DMS 273 treated with DMSO at 0.1 percent for 48 hours (cell line): ENCODE results near the gene BCKDHB.
"Not testable (repeated sequence)": the region's sequence is repeated elsewhere in the genome, so short reads cannot be mapped to it uniquely, and the experiment has no call there.

Source experiments
- DNase-seq: peaks from one replicate; lab custom pipeline; 2025; lab: John Stamatoyannopoulos, UW

Gene BCKDHB

DNA sequence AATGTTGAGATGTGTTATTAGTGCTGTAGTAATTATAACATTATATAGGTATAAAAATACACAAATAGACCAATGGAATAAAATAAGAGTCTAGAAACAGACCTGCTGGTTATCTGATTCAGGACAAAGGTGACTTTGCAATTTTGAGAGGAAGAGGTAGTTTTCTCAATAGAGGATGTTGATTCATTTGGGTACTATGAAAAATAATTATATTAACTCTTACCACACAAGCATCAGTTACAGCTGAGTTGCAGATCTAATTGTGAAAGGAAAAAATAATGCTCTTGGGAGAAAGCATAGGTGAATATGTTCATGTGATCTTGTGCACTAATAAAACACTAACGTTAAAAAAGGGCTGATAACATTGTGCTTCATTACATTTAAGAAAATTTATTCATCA is 103.0 kb downstream of the BCKDHB start:
- DNase-seq = no peak

- no peak for DNase-seq
Measured at GRCh38 chr6:80210618-80211017, 104.1 kb downstream of the BCKDHB start.

- no peak for DNase-seq
Measured at GRCh38 chr6:80211286-80211685, 104.8 kb downstream of the BCKDHB start.

- not testable (repeated sequence) for DNase-seq
Measured at GRCh38 chr6:80211890-80212289, 105.4 kb downstream of the BCKDHB start.

DNA sequence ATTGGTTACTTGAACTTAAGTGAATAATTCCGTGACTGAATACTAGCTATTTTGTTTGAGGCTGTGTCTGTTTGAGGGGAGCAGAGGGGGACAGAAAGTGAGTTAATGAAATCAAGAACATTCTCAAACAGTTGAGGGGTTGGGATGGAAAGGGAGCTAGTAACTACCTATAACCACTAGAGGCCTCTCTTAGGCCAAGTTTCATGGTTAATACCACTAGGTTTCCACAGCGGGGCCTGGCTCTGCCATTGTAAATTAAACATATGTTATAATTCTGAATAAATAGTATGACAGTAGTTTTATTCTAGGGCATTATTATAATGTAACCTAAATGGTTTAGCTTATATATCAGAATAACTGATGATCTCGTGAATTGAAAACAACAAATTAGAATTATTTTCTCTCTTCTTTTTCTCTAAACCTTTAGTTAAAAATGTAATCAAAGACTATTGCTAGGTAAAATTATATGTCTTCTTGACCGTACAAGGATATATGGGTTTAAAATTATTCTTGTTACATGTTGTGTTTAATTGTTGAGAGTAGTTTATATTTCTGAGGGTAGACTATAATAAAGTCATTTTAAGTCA is 108.1 kb downstream of the BCKDHB start:
- DNase-seq = peak; percentile 56

- DNase-seq = no peak
Measured at GRCh38 chr6:80215063-80215462, 108.6 kb downstream of the BCKDHB start.

GRCh38 chr6:80217794-80218193 is 111.3 kb downstream of the BCKDHB start:
- DNase-seq = no peak

DNA sequence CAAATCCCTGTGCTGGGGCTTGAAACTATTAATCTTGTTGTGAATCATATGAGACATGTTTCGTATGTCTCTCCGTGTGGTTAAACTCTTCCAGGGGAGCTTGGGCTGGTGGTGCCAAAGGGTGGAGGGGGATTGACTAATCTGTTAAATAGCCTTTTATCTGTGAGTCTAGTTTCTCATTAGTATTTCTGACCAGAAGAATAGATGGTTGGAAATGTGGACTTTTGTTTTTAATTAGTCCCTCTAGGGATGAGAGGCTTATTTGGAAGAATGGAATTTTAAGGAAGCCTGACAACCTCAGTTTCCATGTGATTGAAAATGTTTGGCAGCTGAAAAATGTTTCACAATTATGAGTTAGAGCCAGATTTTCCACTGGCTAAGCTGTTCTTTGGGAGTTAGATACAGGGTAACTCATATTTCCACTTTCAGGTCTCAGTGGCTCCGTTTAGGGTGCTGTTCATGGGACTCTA is 117.3 kb downstream of the BCKDHB start:
- DNase-seq = no peak

GRCh38 chr6:80226151-80226550 is 119.7 kb downstream of the BCKDHB start:
- no peak for DNase-seq

- no peak for DNase-seq
Measured at GRCh38 chr6:80226699-80227098, 120.2 kb downstream of the BCKDHB start.

GRCh38 chr6:80227545-80228105 is 121.2 kb downstream of the BCKDHB start:
- peak; percentile 5 for DNase-seq

- no peak for DNase-seq
Measured at GRCh38 chr6:80233262-80233661, 126.8 kb downstream of the BCKDHB start.

GRCh38 chr6:80233958-80234357 is 127.5 kb downstream of the BCKDHB start:
- DNase-seq = no peak

GRCh38 chr6:80234401-80234800 is 127.9 kb downstream of the BCKDHB start:
- DNase-seq = no peak

GRCh38 chr6:80234908-80235307 is 128.4 kb downstream of the BCKDHB start:
- DNase-seq = no peak

DNA sequence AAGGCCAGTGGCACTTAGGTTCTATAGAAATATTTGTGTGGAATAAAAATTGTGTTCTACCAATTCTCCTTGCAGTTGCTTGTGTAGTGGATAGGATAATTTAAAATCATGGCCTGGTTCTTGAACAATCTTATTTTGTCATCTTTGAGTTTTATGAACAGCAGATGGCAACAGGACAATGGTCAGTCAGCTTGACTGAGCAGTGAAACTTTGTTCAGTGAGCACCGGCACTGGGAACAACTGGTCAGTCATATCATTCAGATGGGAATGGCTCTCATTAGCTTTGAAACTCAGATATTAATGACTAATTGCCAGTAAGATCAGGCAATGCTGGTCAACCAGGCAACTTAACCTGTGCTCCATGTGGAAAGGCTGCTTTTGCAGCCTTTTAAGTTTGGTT is 129.2 kb downstream of the BCKDHB start:
- DNase-seq = no peak

DNA sequence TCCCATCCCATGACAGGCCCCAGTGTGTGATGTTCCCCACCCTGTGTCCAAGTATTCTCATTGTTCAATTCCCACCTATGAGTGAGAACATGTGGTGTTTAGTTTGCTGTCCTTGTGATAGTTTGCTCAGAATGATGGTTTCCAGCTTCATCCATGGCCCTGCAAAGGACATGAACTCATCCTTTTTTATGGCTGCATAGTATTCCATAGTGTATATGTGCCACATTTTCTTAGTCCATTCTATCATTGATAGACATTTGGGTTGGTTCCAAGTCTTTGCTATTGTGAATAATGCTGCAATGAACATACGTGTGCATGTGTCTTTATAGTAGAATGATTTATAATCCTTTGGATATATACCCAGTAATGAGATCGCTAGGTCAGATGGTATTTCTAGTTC is 132.3 kb downstream of the BCKDHB start:
- not testable (repeated sequence) for DNase-seq

DNA sequence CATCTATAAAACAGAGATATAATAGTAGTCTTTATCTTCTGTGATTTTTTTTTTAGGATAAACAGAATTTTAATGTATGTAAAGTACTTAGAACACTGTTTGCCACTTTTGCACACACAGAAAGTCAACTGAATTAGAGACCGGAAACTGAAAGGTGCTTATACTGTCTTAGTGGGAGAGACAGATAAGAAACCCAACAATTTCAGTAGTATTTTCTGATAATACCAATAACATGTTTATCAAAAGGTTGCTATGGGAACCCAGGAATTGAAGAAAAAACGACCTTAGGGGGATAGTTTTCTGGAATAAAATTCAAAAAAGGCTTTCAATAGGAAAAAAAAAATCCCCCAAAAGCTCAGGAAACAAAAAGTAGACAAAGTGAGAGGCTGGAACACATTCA is 138.6 kb downstream of the BCKDHB start:
- no peak for DNase-seq

- no peak for DNase-seq
Measured at GRCh38 chr6:80249897-80250296, 143.4 kb downstream of the BCKDHB start.

DNA sequence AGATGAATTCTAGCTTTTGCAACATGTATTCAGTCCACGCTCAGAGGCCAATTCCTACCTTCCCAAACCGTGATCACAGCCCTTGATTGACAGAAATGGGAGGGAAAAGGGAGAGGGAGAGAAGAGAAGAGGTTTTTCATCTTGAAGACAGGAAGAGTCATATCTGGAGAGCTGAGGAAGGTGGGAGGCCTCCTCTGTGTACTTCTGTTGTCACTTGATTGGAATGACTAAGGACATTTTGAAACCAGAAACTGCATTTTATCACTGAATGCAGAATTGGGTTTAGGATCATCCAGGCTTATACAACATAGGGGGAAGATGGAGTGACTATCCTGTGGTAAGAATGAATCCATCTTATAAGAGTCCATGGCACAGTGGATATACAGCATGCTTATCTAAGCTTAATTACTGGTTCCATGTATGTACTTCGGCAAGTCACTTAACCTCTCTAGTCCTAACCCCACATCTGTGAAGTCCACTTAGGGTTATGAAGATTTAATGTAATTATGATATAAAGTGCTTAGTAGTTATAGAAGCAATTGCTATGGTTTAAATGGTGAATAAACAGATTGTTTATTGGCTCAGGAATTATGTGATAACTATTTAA is 144.0 kb downstream of the BCKDHB start:
- no peak for DNase-seq

GRCh38 chr6:80251321-80251720 is 144.8 kb downstream of the BCKDHB start:
- no peak for DNase-seq

DNA sequence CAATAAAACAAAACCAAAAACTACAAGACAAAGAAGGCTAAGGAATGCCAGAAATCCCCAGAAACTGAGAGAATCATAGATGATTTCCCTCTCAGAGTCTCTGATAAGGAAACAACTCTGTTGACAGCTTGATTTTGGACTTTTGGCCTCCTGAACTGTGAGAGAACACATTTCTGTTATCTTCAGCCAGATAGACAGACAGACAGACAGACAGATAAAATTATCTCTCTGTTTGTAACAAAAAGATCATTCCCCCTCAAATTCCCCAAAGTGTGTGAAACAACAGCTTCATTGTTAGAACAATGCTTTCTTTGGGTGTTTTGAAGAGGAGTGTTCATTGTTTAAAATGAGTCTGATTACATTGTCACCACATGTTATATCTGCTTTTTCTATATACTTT is 148.2 kb downstream of the BCKDHB start:
- DNase-seq = no peak

- no peak for DNase-seq
Measured at GRCh38 chr6:80256691-80257090, 150.2 kb downstream of the BCKDHB start.

- no peak for DNase-seq
Measured at GRCh38 chr6:80259118-80259517, 152.6 kb downstream of the BCKDHB start.
